Type B pancreatic cell (in vitro differentiated cells): ENCODE results near the gene ANGPTL1. TPM values are rescaled to one million over a fixed set of nuclear protein-coding genes. Genes with fewer than 3 reads are reported as not detected.
A peak's percentile ranks its signal among the peaks of the same experiment; 100 is the strongest.

ENCODE experiments used
- DNase-seq: peaks from one replicate; pipeline ENCODE4 v3.0.0; 2021; ENCODE audit warnings: mixed read lengths; ENCODE audit not compliant: unreplicated experiment; ENCODE audit errors: extremely low spot score
- H3K27ac Mint-ChIP-seq: 2 replicates; pipeline ENCODE4 v1.8.0; 2021; ENCODE audit warnings: mild to moderate bottlenecking, mixed read lengths
- H3K27me3 Mint-ChIP-seq: 2 replicates; pipeline ENCODE4 v1.8.0; 2021; ENCODE audit warnings: mixed read lengths
- H3K36me3 Mint-ChIP-seq: 2 replicates; pipeline ENCODE4 v1.8.0; 2021; ENCODE audit warnings: mixed read lengths
- H3K4me1 Mint-ChIP-seq: one replicate; pipeline ENCODE4 v1.8.0; 2021; ENCODE audit warnings: mixed read lengths; ENCODE audit not compliant: unreplicated experiment
- H3K4me3 Mint-ChIP-seq: 2 replicates; pipeline ENCODE4 v1.8.0; 2021; ENCODE audit warnings: mild to moderate bottlenecking, mixed read lengths
- H3K9me3 Mint-ChIP-seq: 2 replicates; pipeline ENCODE4 v1.8.0; 2021; ENCODE audit warnings: mixed read lengths
- CTCF ChIP-seq: fragments of 200-600 bp; sonication (generic); conservative IDR thresholded peaks from 2 replicates; pipeline ENCODE4 v1.5.0; 2021; ENCODE audit warnings: antibody characterized with exemption, mild to moderate bottlenecking
- long read RNA-seq: library from polyadenylated mRNA; unstranded; transcript quantifications from one replicate; pipeline ENCODE4 v2.0.0, GENCODE V29; 2020
- total RNA-seq: library from RNA; stranded (reverse); gene quantifications from 2 replicates; pipeline ENCODE4 v1.2.1, GENCODE V29; 2021; ENCODE audit warnings: low replicate concordance

The ANGPTL1 gene
- total RNA-seq, result 0.43 and 17.9 TPM in 2 replicates
- long read RNA-seq, result 0 reads

GRCh38 chr1:178870944-178871343 lies at the start of gene ANGPTL1:
Gene ANGPTL1, minus strand, starts transcription at chr1:178871077. Its CDS starts 5,301 bp downstream, at chr1:178865776.
- Mint-ChIP-seq H3K4me1 (peaks cover 34% of the 10 kb centered on the region), H3K4me3 (peak within 1 kb of the TSS; percentile 83), H3K27me3 (no peaks in the 10 kb centered on the region), H3K27ac (peak within 1 kb of the TSS; percentile 28), H3K9me3 (no peaks in the 10 kb centered on the region), H3K36me3 (peaks cover 11% of the 10 kb centered on the region)
- no peak for TF ChIP-seq CTCF
- DNase-seq, result no peak

GRCh38 chr1:178919581-178919980 lies 48.7 kb upstream of the ANGPTL1 start:
- H3K4me1 Mint-ChIP-seq, result peaks cover 16% of the 10 kb centered on the region
- H3K36me3 Mint-ChIP-seq, result peaks cover 38% of the 10 kb centered on the region
- no peaks in the 10 kb centered on the region for H3K27me3 Mint-ChIP-seq
- H3K4me3 Mint-ChIP-seq, result no peak overlapping the region
- H3K27ac Mint-ChIP-seq, result no peak overlapping the region
- H3K9me3 Mint-ChIP-seq, result peaks cover 13% of the 10 kb centered on the region
- DNase-seq, result no peak
- TF ChIP-seq CTCF, result no peak

GRCh38 chr1:178918955-178919354 lies 48.1 kb upstream of the ANGPTL1 start:
- H3K4me3 Mint-ChIP-seq, result no peak overlapping the region

GRCh38 chr1:178918308-178918707 lies 47.4 kb upstream of the ANGPTL1 start:
- H3K4me1 Mint-ChIP-seq, result peaks cover 16% of the 10 kb centered on the region
- TF ChIP-seq CTCF, result no peak
- peaks cover 6% of the 10 kb centered on the region for H3K9me3 Mint-ChIP-seq
- DNase-seq, result no peak
- H3K27ac Mint-ChIP-seq, result no peak overlapping the region
- peaks cover 38% of the 10 kb centered on the region for H3K36me3 Mint-ChIP-seq
- H3K27me3 Mint-ChIP-seq, result no peaks in the 10 kb centered on the region
- no peak overlapping the region for H3K4me3 Mint-ChIP-seq

More at GRCh38 chr1:178918955-178919354, 48.1 kb upstream of the ANGPTL1 start:
- no peak for DNase-seq
- TF ChIP-seq CTCF, result no peak
- H3K9me3 Mint-ChIP-seq, result peaks cover 6% of the 10 kb centered on the region
- no peaks in the 10 kb centered on the region for H3K27me3 Mint-ChIP-seq
- peaks cover 16% of the 10 kb centered on the region for H3K4me1 Mint-ChIP-seq
- no peak overlapping the region for H3K27ac Mint-ChIP-seq
- H3K36me3 Mint-ChIP-seq, result peaks cover 42% of the 10 kb centered on the region

GRCh38 chr1:178916448-178917174 lies 45.7 kb upstream of the ANGPTL1 start:
- no peak for DNase-seq
- TF ChIP-seq CTCF, result no peak
- Mint-ChIP-seq H3K27ac (no peak overlapping the region), H3K4me1 (peaks cover 16% of the 10 kb centered on the region), H3K36me3 (peaks cover 39% of the 10 kb centered on the region), H3K4me3 (no peak overlapping the region), H3K27me3 (no peaks in the 10 kb centered on the region), H3K9me3 (no peaks in the 10 kb centered on the region)
